GM12874 (cell line): ENCODE measurements around the gene PCMT1.

ENCODE experiments used
- TF ChIP-seq, protein P1 (sequence below): IDR thresholded peaks from 2 replicates; pipeline ENCODE4 v1.5.1; 2011; ENCODE audit warnings: low read depth, mild to moderate bottlenecking, control low read depth, low read length, moderate library complexity; ENCODE audit not compliant: insufficient read depth

PCMT1 gene

DNA sequence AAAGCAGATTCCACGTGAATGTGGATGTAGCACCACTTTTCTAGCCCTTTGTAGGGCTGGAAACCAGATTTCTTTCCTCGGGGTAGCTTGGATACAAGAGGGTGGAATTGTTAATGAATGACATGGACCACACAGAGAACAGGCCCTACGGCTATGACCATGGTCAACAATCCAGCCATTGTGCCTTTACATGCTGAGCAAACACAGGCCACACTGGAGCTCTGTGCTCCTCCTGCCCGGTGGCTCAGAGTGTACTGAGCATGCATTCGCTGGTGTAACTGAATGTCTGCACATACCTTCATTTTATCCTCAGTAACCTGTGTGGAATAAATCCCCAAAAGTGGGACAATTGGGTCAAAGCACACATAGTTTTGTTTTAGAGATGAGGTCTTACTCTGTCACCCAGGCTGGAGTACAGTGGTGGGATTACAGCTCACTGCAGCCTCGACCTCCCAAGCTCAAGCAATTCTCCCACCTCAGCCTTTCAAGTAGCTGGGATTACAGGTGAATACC, 81.8 kb downstream of the PCMT1 start:
- TF ChIP-seq, protein P1, sequence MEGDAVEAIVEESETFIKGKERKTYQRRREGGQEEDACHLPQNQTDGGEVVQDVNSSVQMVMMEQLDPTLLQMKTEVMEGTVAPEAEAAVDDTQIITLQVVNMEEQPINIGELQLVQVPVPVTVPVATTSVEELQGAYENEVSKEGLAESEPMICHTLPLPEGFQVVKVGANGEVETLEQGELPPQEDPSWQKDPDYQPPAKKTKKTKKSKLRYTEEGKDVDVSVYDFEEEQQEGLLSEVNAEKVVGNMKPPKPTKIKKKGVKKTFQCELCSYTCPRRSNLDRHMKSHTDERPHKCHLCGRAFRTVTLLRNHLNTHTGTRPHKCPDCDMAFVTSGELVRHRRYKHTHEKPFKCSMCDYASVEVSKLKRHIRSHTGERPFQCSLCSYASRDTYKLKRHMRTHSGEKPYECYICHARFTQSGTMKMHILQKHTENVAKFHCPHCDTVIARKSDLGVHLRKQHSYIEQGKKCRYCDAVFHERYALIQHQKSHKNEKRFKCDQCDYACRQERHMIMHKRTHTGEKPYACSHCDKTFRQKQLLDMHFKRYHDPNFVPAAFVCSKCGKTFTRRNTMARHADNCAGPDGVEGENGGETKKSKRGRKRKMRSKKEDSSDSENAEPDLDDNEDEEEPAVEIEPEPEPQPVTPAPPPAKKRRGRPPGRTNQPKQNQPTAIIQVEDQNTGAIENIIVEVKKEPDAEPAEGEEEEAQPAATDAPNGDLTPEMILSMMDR, result no peak

DNA sequence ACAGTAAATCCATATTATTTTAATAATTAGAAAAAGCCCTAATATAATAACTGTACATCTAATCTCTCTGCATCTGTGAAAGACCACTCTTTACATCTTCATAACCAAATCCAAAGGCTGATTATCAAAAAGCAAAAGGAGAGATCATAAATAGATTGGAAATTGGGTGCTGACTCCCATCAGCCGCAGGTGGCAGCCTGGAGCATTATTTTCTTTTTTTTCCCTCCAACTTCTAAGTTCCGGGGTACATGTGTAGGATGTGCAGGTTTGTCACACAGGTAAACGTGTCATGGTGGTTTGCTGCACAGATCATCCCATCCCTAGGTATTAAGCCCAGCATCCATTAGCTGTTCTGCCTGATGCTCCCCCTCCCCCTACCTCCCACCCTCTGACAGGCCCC, 84.1 kb downstream of the PCMT1 start:
- TF ChIP-seq, protein P1, result no peak

DNA sequence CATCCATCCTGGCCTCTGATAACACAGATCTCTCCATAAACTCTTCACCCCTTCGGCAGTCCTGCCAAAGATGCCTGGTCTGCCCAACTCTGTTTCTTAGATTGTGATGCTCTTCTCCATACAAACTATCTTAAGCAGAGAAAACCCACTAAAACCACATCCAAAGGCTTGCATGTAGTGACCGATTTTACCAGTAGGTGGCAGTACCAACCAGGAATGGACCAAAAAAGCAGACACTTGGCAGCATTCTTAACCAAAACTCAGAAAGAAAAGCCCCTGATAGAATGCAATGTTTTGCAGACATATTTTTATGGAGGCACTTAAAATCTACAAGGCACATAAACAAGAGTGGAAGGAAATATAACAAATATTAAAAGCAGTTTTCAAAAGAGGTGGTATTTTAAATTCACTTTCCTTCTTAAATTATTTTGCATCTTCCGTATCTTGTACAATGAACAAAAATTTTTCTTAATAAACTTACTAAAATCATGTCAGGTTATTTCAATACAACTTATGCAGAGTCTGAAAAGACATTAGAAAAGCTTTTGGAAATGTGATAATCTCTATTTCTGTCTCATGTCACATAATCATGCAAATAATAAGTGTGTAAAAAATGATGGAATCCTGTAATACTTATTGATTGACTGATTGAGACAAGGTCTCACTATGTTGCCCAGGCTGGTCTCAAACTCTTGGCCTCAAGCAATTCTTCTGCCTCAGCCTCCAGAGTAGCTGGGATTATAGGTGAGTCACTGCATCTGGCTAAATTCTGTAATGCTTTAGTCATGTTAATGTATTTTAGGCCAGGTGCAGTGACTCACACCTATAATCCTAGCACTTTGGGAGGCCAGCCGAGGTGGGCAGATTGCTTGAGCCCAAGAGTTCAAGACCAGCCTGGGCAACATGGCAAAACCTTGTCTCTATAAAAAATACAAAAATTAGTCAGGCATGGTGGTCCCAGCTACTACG, 85.3 kb downstream of the PCMT1 start:
- TF ChIP-seq, protein P1, result peak; percentile 77

DNA sequence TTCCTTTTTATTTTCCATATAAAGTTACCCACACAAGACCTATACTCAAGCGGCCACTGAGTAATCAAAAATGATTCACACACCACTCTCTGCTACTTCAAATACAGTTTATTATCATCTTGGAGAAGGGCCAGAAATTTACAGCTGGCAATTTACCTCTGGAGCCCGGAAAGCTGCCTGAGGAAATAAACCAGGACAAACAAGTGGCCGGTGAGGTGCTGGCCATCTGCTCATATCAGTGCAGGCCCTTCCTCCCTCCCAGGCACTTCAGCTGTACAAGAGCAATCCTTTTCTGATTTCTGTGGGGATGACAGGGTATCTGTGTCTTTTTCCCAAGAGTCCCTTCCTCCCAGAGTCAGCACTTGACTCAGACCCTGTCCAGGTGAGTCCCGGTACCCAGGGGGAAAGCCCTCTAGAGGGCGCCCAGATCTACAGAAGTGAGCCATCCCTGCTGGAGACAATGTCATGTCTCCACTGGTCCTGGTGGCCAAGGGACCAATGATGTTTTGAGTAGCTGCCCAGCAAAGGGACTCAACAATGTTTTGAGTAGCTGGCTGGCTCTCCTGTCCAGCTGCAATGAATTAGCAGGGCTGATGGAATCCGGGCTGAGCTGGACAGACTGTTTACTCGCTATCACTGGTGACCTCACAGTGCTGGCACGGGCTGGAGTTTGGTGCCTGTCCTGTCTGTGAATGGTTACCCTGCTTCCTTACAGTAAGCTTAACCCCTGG, 91.0 kb downstream of the PCMT1 start:
- TF ChIP-seq, protein P1, result peak; percentile 73

DNA sequence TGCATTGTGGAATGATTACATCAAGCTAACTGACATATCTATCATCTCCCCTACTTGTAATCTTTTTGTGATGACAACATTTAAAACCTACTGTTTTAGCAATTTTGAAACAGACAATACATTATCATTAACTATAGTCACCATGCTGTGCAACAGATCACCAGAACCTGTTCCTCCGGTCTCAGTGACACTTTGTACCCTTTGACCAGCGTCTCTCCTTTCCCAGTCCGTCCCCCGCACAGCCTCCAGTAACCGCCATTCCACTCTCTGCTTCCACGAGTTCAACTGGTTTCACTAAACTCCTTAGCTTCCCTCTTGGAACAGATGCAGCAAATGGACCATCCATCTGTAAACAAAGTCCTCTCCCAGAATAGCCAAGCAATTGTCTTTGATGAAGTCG, 92.8 kb downstream of the PCMT1 start:
- TF ChIP-seq, protein P1, result no peak

DNA sequence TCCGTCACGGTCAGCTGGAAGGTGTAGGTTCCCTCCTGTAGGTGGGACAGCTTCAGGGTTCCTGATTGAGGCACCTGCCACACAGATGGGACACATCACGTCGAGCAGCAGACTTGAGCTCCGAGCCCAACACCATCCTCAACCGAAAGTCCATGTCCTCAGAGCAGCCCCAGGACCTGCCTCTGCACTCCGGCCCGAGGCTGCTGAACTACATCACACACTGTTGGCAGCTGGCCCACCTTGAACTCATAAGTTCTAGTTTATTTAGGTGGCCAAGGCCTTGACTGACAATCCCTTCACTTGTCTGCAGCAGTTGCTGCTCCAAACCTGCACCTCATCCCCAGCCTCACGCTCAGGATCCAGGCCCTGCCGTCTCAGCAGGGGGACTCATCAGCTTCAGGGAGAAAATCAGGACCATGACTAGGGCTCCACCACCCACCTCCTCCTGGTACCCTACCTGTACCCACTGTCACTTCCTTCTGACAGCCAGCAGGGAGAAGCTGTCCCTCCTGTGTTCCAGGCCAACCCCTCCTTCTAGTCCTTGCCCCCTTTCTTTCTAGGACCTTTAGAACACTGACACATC, 93.6 kb downstream of the PCMT1 start:
- TF ChIP-seq, protein P1, result no peak

DNA sequence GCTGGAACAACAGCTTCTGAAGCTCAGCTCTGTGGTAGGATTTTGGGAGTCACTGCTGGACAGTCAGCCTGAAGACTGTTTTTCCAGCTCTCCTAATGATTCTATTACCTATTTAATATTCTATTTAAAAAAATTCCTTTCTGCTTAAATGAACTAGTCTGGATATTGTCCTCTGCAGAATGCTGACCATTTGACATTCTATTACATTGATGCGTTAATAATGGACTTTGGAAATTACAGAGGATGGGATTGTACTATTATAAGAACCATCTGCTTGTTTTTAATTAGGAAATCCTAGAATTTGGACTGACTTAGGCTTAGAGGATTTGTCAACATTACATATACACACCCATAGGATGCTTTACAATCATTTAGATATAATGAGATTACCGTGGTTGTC, 94.9 kb downstream of the PCMT1 start:
- TF ChIP-seq, protein P1, result no peak
